Fibroblast of pulmonary artery (primary cell): ENCODE data around the gene CPLANE1.
"Not testable (repeated sequence)": the region's sequence is repeated elsewhere in the genome, so short reads cannot be mapped to it uniquely, and the experiment has no call there.

ENCODE experiments used
- DNase-seq: peaks from one replicate; pipeline ENCODE4 v3.0.0-alpha.2; 2010; ENCODE audit warnings: low read depth
- H3K4me3 ChIP-seq: replicated peaks from 2 replicates; pipeline ENCODE4 v1.5.1; 2011; ENCODE audit warnings: low read depth, mild to moderate bottlenecking, control low read depth, low read length, moderate library complexity
- TF ChIP-seq, protein P1 (sequence below): IDR thresholded peaks from 2 replicates; pipeline ENCODE4 v1.5.1; 2011; ENCODE audit warnings: mild to moderate bottlenecking, control low read depth, low read length, inconsistent platforms; ENCODE audit errors: missing control alignments

The CPLANE1 gene

DNA sequence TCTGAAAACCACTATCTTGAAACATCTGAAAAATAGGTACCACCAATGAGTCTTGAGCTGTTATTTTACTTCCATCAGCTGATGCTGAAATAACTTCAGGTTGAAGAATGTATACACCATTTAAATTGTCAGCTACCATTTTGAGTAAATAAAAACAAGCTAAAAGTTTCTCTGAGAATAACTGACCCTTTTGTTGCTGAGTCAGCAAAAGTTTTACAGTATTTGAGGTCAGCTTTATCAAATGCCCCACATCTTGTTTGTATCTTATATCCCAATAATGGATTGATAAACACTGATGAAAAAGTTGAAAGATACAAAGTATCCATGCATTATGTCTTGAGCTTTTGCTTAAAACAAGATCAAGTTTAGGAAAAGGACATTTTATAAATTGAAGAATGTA is 22.8 kb downstream of the CPLANE1 start:
- TF ChIP-seq, protein P1, sequence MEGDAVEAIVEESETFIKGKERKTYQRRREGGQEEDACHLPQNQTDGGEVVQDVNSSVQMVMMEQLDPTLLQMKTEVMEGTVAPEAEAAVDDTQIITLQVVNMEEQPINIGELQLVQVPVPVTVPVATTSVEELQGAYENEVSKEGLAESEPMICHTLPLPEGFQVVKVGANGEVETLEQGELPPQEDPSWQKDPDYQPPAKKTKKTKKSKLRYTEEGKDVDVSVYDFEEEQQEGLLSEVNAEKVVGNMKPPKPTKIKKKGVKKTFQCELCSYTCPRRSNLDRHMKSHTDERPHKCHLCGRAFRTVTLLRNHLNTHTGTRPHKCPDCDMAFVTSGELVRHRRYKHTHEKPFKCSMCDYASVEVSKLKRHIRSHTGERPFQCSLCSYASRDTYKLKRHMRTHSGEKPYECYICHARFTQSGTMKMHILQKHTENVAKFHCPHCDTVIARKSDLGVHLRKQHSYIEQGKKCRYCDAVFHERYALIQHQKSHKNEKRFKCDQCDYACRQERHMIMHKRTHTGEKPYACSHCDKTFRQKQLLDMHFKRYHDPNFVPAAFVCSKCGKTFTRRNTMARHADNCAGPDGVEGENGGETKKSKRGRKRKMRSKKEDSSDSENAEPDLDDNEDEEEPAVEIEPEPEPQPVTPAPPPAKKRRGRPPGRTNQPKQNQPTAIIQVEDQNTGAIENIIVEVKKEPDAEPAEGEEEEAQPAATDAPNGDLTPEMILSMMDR: no peak
- no peak overlapping the region for H3K4me3 ChIP-seq
- no peak for DNase-seq

DNA sequence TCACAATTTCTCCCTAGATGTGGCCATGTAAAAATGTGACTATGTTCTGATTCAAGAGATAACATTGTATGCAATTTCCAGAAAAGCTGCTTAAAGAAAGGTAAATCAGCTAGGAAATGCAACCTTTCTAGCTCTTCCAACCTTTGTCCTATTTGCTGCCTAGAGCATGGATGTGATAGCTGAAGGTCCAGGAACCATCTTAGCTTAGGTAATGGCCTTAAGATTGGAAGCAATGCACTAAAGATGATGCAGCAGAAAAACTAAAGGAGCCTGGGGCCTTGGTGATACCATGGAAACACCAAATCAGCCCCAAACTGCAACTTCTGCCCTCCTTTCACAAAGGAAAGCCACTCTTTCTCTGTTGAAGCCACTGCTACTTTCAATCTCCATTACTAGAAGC is 27.0 kb downstream of the CPLANE1 start:
- no peak overlapping the region for H3K4me3 ChIP-seq
- DNase-seq: no peak
- TF ChIP-seq, protein P1: no peak

DNA sequence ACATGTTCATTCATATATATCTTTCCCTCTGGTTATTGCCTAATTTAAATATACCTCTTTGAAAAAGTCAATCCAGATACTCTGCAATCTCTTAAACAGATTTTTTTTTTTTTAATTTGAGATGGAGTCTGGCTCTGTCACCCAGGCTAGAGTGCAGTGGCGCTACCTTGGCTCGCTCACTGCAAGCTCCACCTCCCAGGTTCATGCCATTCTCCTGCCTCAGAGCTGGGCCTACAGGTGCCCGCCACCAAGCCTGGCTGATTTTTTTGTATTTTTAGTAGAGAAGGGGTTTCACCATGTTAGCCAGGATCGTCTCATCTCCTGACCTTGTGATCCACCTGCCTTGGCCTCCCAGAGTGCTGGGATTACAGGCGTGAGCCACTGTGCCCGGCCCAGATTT is 28.8 kb downstream of the CPLANE1 start:
- DNase-seq, H3K4me3 ChIP-seq: not testable (repeated sequence)

DNA sequence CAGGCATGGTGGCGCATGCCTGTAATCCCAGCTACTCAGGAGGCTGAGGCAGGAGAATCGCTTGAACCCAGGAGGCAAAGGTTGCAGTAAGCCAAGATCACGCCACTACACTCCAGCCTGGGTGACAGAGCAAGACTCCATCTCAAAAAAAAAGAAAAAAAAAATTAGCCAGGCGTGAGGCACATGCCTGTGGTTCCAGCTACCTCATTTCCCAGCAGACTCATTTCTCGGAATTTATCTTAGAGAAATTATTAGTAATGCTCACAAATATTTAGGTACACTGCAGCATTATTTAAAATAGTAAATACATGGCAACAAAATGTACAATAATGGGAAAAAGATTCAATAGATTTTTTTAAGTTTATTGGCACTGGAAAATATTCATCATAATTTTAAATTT is 29.8 kb downstream of the CPLANE1 start:
- DNase-seq: peak; percentile 45
- not testable (repeated sequence) for H3K4me3 ChIP-seq

DNA sequence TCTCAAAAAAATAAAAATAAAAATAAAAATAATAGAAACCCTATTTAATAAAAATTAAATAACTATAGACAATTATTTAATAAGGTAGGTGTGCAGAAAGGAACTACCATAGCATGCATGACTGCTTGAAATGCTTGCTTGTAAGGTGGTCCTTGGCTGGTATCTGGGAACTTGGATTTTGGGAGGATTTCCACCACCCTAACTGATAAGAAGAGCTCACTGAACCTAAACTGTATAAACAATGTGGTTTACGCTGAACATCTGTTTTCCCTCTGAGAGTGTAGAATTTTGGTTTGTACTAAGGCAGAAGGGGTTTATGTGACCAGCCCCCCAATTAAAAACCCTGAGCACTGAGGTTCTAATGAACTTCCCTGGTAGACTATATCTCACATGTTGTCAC is 31.2 kb downstream of the CPLANE1 start:
- TF ChIP-seq, protein P1: no peak
- no peak for DNase-seq
- H3K4me3 ChIP-seq: no peak overlapping the region

DNA sequence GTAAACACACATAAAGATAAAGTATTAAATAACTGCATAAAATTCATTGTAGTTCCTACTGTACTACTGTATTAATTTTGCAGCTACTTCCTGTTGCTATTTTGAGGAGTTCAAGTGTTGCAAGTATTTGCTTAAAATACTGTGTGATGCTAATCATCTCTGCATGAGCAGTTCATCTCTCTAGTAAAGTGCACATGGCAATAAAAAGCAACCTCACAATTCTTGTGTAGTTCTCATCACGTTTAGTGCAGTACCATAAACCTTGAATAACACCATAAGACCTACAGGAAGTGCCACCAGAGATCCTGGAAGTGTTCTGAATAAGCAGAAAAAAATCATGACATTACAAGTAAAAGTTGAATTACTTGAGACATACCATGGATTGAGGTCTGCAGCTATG is 34.6 kb downstream of the CPLANE1 start:
- H3K4me3 ChIP-seq: no peak overlapping the region
- TF ChIP-seq, protein P1: no peak
- DNase-seq: no peak

DNA sequence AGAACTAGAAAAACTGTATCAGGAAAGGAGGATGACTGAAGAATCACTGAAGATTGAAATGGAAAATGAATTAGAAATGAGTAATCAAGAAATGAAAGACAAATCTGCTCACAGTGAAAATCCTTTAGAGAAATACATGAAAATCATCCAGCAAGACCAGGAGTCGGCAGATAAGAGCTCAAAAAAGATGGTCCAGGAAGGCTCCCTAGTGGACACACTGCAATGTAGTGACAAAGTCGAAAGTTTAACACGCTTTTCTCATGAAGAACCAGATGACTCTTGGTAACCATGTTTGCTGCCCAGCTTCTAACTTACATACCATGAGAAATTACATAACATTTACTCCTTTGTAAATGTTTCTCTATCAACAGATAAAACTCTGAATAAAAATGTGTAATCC is 37.1 kb downstream of the CPLANE1 start:
- DNase-seq: peak; percentile 28
- TF ChIP-seq, protein P1: peak; percentile 5

DNA sequence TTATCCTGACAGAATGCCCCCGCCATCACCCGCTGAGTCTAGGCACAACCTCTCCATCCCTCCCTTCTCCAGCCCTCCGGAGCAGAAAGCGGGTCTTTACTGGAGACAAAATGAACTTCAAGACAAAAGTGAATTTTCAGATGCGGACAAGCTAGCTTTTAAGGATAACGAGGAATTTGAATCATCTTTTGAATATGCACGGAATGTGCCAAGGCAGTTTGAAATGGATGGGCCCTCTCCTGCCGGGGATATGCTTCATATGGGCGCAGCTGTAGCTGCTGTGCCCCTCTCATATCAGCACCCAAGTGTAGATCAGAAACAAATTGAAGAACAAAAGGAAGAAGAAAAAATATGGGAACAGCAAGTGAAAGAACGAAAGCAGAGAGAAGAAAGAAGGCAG is 37.5 kb downstream of the CPLANE1 start:
- TF ChIP-seq, protein P1: no peak
- DNase-seq: peak; percentile 38
- no peak overlapping the region for H3K4me3 ChIP-seq

More for the DNA sequence above, 37.1 kb downstream of the CPLANE1 start:
- no peak overlapping the region for H3K4me3 ChIP-seq
